ENCODE measurements around the gene LENG9.

Gene LENG9

GRCh38 chr19:54431255-54431838, 32.2 kb downstream of the LENG9 start:
- peak; percentile 52; the same call in 1 of the 2 replicates for TF ChIP-seq EP300 (IDR thresholded peaks at IDR 0.05; ENCODE audit: borderline replicate concordance)
- peak; percentile 54; the same call in 1 of the 2 replicates for TF ChIP-seq TCF12 (IDR thresholded peaks at IDR 0.05; ENCODE audit: low read depth)
- peak; percentile 46; the same call in 1 of the 2 replicates for TF ChIP-seq TEAD4 (IDR thresholded peaks at IDR 0.05)
- no peak for TF ChIP-seq RAD21 (IDR thresholded peaks at IDR 0.05; ENCODE audit: low read depth)
- TF ChIP-seq EGR1 (IDR thresholded peaks at IDR 0.05): no peak
- peak; percentile 36; the same call in 1 of the 2 replicates for TF ChIP-seq CEBPB (IDR thresholded peaks at IDR 0.05)
- no peak for TF ChIP-seq ZBTB7A (IDR thresholded peaks at IDR 0.05; ENCODE audit: low read depth)
- TF ChIP-seq YY1 (IDR thresholded peaks at IDR 0.05; ENCODE audit: low read depth): no peak
- TF ChIP-seq CREB1 (IDR thresholded peaks at IDR 0.05; ENCODE audit: low read depth): no peak
- no peak for TF ChIP-seq FOXM1 (IDR thresholded peaks at IDR 0.05; ENCODE audit: borderline replicate concordance, low read depth)
- TF ChIP-seq NFIC (IDR thresholded peaks at IDR 0.05): peak; percentile 94
- TF ChIP-seq, protein P1, sequence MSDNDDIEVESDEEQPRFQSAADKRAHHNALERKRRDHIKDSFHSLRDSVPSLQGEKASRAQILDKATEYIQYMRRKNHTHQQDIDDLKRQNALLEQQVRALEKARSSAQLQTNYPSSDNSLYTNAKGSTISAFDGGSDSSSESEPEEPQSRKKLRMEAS (IDR thresholded peaks at IDR 0.05): peak; percentile 51; the same call in 1 of the 2 replicates
- peak; percentile 53 for TF ChIP-seq USF1 (IDR thresholded peaks at IDR 0.05)
- no peak for TF ChIP-seq TAF1 (IDR thresholded peaks at IDR 0.05; ENCODE audit: low read depth)
- TF ChIP-seq, protein P2, sequence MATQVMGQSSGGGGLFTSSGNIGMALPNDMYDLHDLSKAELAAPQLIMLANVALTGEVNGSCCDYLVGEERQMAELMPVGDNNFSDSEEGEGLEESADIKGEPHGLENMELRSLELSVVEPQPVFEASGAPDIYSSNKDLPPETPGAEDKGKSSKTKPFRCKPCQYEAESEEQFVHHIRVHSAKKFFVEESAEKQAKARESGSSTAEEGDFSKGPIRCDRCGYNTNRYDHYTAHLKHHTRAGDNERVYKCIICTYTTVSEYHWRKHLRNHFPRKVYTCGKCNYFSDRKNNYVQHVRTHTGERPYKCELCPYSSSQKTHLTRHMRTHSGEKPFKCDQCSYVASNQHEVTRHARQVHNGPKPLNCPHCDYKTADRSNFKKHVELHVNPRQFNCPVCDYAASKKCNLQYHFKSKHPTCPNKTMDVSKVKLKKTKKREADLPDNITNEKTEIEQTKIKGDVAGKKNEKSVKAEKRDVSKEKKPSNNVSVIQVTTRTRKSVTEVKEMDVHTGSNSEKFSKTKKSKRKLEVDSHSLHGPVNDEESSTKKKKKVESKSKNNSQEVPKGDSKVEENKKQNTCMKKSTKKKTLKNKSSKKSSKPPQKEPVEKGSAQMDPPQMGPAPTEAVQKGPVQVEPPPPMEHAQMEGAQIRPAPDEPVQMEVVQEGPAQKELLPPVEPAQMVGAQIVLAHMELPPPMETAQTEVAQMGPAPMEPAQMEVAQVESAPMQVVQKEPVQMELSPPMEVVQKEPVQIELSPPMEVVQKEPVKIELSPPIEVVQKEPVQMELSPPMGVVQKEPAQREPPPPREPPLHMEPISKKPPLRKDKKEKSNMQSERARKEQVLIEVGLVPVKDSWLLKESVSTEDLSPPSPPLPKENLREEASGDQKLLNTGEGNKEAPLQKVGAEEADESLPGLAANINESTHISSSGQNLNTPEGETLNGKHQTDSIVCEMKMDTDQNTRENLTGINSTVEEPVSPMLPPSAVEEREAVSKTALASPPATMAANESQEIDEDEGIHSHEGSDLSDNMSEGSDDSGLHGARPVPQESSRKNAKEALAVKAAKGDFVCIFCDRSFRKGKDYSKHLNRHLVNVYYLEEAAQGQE (IDR thresholded peaks at IDR 0.05; ENCODE audit: low read depth): no peak

- TF ChIP-seq EGR1 (IDR thresholded peaks at IDR 0.05) (no peak), RAD21 (IDR thresholded peaks at IDR 0.05; ENCODE audit: low read depth) (peak; percentile 36), EP300 (IDR thresholded peaks at IDR 0.05; ENCODE audit: borderline replicate concordance) (no peak), ZBTB7A (IDR thresholded peaks at IDR 0.05; ENCODE audit: low read depth) (no peak)
These were observed 33.0 kb downstream of the LENG9 start for GRCh38 chr19:54430306-54431254.

DNA sequence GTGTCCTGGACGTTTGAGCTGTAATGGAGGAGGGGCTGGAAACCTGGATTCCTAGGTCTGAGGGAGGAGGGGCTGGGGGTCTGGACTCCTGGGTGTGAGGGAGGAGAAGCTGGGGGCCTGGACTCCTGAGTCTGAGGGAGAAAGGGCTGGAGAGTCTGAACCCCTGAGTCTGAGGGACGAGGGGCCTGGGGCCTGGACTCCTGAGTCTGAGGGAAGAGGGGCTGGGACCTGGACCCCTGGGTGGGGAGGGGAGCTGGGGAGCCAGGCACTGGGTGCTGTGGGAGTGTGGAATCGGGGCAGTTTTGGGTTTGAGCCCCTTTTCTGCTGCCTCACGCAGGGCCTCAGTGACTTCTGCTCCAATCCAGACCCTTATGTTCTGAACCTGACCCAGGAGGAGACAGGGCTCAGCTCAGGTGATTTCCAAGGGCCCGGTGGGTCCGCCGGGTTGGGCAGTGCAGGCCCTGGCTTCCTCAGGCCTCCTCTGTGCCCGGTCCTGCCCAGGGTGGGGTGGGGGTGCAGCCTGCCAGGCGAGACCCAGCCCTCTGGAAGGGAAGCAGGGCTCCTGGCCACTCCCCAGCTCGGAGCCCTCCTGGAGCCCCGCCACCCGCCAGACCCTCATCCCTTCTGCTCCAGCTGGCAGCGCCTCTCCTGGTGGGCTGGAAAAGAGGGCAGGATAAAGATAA, 33.9 kb downstream of the LENG9 start:
- TF ChIP-seq CREB1 (IDR thresholded peaks at IDR 0.05; ENCODE audit: low read depth) (no peak), EP300 (IDR thresholded peaks at IDR 0.05; ENCODE audit: borderline replicate concordance) (no peak), EGR1 (IDR thresholded peaks at IDR 0.05) (no peak), FOXM1 (IDR thresholded peaks at IDR 0.05; ENCODE audit: borderline replicate concordance, low read depth) (no peak), TCF12 (IDR thresholded peaks at IDR 0.05; ENCODE audit: low read depth) (no peak), USF1 (IDR thresholded peaks at IDR 0.05) (no peak)
- TF ChIP-seq, protein P1 (IDR thresholded peaks at IDR 0.05): no peak

GRCh38 chr19:54429176-54429495, 34.4 kb downstream of the LENG9 start:
- no peak for TF ChIP-seq FOXM1 (IDR thresholded peaks at IDR 0.05; ENCODE audit: borderline replicate concordance, low read depth)
- no peak for TF ChIP-seq TEAD4 (IDR thresholded peaks at IDR 0.05)
- no peak for TF ChIP-seq YY1 (IDR thresholded peaks at IDR 0.05; ENCODE audit: low read depth)

DNA sequence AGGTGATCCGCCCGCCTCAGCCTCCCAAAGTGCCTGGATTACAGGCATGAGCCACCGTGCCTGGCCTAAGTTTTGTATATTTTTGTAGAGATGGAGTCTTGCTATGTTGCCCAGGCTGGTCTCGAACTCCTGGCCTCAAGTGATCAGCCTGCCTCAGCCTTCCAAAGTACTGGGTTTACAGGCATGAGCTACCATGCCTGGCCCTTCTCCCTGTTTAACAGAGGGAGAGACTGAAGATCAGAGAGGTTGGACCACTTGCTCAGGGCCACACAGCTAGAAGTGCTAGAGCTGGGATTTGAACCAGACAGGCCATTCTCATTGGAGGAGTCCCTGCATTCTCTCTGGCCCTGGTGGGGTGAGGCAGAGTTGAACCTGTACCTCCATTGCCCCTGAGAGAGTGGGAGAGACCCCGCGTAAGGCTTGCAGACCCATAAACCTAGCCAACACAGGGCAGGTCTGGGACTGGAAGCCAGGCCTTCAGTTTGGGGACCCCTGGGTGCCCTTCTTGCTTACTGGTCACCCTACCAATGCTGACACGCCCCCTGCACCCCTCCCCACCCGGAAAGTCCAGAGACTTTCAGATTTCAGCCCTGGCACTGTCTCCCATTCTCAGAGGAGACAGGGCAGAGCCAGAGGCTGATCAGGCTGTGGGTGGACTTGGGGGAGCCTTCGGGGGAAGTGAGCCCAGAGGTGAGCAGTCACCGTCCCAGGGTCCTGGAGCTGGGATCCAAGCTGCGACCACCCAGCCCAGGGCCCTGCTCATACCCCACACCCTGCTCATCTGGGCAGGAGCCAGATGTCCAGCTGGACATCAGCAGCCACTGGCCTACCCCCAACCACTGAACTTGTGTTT, 35.0 kb downstream of the LENG9 start:
- TF ChIP-seq, protein P1 (IDR thresholded peaks at IDR 0.05): no peak
- TF ChIP-seq RAD21 (IDR thresholded peaks at IDR 0.05; ENCODE audit: low read depth) (no peak), FOXM1 (IDR thresholded peaks at IDR 0.05; ENCODE audit: borderline replicate concordance, low read depth) (no peak), CREB1 (IDR thresholded peaks at IDR 0.05; ENCODE audit: low read depth) (no peak), NFIC (IDR thresholded peaks at IDR 0.05) (no peak), TEAD4 (IDR thresholded peaks at IDR 0.05) (no peak)

- TF ChIP-seq CEBPB (IDR thresholded peaks at IDR 0.05) (no peak), EP300 (IDR thresholded peaks at IDR 0.05; ENCODE audit: borderline replicate concordance) (no peak), ZBTB7A (IDR thresholded peaks at IDR 0.05; ENCODE audit: low read depth) (no peak), YY1 (IDR thresholded peaks at IDR 0.05; ENCODE audit: low read depth) (no peak), CREB1 (IDR thresholded peaks at IDR 0.05; ENCODE audit: low read depth) (no peak), TCF12 (IDR thresholded peaks at IDR 0.05; ENCODE audit: low read depth) (no peak), EGR1 (IDR thresholded peaks at IDR 0.05) (no peak), FOXM1 (IDR thresholded peaks at IDR 0.05; ENCODE audit: borderline replicate concordance, low read depth) (no peak), RAD21 (IDR thresholded peaks at IDR 0.05; ENCODE audit: low read depth) (no peak)
- TF ChIP-seq, protein P2 (IDR thresholded peaks at IDR 0.05; ENCODE audit: low read depth): no peak
These were observed 36.0 kb downstream of the LENG9 start for GRCh38 chr19:54427586-54427985.

All from Ishikawa (cell line).